HG03108 (cell line): ENCODE data around the gene IFITM5.
"Not testable (repeated sequence)": the region's sequence is repeated elsewhere in the genome, so short reads cannot be mapped to it uniquely, and the experiment has no call there.

Experiments used
- ATAC-seq: cut with Tn5 transposase; IDR thresholded peaks from one replicate; pipeline ENCODE4 v1.9.1; 2021; ENCODE audit warnings: moderate library complexity; ENCODE audit not compliant: unreplicated experiment

IFITM5 gene

GRCh38 chr11:296171-297050 is 2.9 kb downstream of the IFITM5 start:
- ATAC-seq, result no peak

DNA sequence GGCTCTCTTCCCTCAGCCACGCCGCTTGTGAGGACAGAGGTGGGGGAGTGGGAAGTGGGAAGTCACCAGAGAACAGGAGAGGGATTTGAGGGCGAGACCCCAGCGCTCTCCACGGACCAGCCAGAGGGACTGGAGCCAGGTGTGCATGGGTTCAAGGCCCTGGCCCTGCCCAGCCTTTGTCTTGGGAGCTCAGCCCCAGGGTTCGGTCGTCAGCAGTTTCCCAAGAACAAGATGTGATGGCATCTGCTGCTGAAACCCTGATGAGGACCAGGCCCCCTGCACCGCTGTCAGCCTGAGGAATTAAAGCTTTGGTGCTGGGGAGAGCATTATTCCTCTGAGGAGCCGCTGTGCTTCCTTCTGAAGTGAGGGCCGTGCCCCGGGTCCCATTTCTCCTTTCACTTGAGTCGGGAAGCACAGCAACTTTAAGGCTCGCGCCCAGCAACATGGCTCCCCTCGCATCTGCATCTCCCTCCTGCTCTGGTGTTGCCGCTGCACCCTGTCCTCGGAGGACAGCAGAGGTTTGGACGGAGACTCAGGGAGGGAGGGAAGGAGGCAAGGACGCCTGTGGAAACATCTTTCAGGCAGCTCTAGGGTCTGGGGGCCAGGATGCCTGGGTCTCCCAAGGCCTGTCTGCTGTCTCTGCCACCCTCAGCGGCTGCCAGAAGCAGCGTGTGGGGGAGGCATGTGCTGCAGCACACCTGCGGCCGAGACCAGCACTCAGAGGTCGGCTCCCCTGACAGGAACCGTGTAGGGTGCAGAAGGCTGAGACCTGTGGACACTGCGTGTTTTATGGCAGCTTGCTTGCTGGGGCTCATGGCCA is 3.8 kb downstream of the IFITM5 start:
- no peak for ATAC-seq

GRCh38 chr11:294780-295179 is 4.5 kb downstream of the IFITM5 start:
- no peak for ATAC-seq

DNA sequence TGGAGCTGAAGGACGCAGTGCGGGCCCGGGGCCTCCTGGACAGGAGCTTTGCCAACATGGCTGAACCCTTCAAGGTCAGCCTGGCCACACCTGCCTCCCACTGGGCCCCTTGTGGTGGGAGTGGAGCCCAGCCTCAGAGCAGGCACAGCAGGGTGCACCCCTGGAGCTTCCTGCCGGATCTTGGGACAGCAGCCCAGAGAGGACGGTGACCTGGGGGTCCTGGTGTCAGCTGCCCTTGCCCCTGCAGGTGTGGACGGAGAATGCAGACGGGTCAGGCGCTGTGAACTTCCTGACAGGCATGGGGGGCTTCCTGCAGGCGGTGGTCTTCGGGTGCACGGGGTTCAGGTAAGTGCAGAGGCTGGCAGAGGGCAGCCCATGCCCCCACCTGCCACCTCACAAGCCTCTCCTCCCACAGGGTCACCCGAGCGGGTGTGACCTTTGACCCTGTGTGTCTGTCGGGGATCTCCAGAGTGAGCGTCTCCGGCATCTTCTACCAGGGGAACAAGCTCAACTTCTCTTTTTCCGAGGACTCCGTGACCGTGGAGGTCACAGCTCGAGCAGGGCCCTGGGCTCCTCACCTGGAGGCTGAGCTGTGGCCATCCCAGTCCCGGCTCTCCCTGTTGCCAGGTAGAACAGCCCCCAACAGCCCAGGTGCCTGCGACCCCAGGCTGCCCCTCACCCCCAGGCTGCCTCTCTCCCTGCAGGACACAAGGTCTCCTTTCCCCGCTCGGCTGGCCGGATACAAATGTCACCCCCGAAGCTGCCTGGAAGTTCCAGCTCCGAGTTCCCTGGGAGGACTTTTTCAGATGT is 5.3 kb downstream of the IFITM5 start:
- ATAC-seq, result no peak

DNA sequence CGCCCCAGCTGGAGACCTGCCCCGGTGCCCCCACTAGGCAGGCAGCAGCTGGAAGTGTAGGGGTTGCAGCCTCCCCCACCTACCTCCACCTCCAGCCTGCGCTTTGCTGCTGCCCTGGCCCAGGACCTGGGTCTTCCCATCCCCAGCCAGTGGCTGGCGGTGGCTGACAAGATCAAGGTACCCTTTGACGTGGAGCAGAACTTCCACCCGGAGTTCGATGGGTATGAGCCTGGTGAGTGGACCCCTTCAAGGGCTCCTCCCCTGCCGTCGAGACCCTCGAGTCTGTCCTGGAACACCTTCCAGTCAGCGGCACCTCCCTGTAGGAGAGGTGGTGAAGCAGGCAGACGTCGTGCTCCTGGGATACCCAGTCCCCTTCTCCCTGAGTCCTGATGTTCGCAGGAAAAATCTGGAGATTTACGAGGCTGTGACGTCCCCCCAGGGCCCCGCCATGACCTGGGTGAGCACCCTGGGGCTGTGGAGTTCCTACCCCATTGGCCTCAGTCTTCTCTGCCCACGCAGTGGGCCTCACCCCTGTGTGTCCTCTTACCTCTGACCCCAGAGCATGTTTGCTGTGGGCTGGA is 6.0 kb downstream of the IFITM5 start:
- ATAC-seq, result no peak

DNA sequence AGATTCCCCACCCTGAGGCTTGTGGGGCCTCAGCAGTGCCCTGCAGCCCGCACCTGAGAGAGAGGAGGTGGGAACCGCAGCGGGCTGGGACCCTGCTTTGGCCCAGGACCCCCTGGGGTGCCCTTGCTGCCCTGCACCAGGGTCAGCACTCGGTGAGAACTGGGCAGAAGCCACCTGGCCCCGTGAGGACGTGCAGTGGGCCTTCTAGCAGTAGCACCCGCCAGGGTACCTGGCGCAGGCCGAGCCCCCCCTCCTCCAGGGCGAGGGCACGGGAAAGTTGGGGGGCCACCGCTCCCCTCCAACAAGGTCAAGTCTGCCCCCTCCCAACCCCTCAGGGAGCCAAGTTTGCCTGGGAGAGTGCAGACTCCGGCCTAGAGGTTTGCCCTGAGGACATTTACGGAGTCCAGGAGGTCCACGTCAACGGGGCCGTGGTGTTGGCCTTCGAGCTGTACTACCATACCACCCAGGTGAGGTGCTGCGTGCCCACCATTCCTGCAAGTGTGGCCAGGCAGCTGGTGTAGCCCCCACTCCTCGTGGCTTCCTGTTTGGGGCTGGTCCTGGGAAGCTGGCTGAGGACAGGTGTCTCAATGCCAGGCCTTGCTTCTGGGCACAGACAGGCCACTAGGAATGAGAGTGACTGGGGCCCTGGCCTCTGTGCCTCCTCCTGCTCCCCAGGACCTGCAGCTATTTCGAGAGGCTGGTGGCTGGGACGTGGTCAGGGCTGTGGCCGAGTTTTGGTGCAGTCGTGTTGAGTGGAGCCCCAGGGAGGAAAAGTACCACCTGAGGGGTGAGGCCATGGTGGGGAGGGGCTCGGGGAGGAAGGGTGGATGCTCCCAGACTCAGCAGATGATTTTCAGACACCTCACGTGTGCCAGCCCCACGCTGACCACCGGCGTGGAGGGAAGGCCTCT is 6.9 kb downstream of the IFITM5 start:
- no peak for ATAC-seq

GRCh38 chr11:291281-292210 is 7.8 kb downstream of the IFITM5 start:
- ATAC-seq, result no peak

GRCh38 chr11:290621-291231 is 8.6 kb downstream of the IFITM5 start:
- no peak for ATAC-seq

- ATAC-seq, result no peak
Measured at GRCh38 chr11:289712-290620, 9.4 kb downstream of the IFITM5 start.

- no peak for ATAC-seq
Measured at GRCh38 chr11:289398-289711, 10.0 kb downstream of the IFITM5 start.

DNA sequence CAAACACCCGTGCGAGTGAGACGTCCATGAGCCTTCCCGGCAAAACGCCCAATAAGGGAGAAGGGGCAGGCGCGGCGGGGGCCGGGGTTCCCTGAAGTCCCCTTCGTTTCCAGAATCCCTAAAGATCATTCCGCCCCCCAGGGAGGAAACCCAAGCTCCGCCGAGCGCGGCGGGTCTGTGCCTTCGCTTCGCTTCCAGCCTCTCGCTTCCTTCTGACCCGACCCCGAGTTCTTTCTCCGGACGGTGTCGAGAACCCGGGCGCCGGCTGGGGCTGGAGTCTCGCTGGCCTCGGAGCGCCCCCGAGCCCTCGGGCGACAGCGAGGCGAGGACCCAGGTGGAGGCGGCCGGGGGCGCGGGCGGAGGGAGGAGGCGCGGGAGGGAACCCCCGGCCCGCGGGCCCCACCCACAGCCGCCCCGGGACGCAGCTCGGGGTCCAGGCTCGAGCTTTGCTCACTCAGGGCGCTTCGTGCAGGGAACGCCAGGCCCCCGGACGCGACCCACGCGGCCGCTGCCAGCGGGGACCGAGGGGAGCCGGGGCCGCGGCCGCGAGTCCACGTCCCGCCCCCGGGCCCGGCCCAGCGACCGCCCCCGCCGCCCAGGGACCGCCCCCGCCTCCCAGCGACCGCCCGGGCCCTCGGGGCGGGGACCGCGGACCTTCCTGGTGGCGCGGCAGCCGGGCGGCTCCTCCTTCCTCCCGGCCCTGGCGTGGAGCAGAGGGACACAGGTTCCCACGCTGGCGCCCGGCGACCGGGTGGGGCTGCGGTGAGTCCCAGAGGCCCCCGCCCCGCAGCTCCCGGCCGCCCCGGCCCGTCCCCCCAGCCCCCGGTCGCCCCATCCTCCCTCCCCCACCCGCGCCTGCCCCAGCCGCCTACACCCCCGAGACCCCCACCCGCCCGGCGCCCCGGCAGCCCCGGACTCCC is 10.6 kb downstream of the IFITM5 start, which contains the start of gene PGGHG:
PGGHG (plus strand) TSS at position 649 of the 920 bp plus-strand sequence. CDS start 691 bp downstream, outside the sequence.
- peak; percentile 56 for ATAC-seq

DNA sequence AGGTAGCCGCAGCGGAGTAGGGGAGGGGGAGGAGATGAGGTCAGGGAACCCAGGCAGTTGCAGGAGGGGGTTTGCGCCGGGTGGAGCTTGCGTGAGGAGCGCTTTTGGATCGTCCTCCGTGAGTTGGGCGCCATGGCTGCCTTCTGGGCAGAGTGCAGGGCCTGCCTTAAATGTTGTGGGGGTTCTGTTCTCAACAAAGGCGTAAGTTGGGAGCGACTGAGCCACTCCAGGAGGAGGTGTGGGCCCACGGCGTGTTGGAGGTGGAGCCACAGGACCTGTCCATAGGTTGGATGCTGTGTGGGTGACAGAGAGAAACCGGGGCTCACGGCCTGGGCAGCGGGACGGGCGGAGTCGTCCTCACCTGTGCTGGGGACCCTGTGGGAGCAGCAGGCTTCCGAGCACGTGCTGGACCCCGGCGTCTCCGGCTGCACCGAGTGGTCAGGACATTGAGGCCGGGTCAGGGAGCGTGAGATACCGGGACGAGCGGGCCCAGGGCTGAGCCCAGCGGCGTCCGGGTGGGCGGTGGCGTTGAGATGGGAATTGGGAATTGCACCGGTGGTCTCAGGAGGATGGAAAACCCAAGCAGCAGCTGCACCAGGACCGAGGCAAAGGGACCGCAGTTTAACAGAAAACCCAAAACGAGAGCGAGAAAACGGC is 11.4 kb downstream of the IFITM5 start:
- ATAC-seq, result no peak

- not testable (repeated sequence) for ATAC-seq
Measured at GRCh38 chr11:286977-287820, 12.1 kb downstream of the IFITM5 start.

GRCh38 chr11:285894-286220 is 13.5 kb downstream of the IFITM5 start:
- ATAC-seq, result no peak
